Measurements from ENCODE around the gene CALHM4. TPM values are rescaled to one million over a fixed set of nuclear protein-coding genes. Genes with fewer than 3 reads are reported as not detected.

Gene CALHM4, protein sequence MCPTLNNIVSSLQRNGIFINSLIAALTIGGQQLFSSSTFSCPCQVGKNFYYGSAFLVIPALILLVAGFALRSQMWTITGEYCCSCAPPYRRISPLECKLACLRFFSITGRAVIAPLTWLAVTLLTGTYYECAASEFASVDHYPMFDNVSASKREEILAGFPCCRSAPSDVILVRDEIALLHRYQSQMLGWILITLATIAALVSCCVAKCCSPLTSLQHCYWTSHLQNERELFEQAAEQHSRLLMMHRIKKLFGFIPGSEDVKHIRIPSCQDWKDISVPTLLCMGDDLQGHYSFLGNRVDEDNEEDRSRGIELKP
- not detected in 2 replicates for total RNA-seq

GRCh38 chr6:116553451-116553850, at the start of gene CALHM4:
TSS of gene CALHM4 (plus strand) at chr6:116553751. CDS start at chr6:116553794, 43 bp downstream.

DNA sequence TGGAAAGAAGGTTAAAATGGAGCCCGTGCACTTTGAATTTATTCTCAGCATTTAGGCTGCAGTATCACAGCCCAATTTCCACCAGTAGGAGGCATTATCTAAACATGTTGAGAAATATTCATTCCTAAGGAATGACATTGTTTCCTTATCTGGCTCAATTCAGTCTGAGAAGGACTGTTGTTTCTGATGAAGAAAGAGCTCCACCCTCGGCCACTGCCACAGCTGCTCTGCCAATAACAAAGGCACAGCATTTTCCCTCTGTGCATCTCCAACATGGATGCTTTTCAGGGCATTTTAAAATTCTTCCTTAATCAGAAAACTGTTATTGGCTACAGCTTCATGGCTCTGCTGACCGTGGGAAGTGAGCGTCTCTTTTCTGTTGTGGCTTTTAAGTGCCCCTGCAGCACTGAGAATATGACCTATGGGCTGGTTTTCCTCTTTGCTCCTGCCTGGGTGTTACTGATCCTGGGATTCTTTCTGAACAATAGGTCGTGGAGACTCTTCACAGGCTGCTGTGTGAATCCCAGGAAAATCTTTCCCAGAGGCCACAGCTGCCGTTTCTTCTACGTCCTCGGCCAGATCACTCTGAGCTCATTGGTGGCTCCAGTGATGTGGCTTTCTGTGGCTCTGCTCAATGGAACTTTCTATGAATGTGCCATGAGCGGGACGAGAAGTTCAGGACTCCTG, 42.0 kb upstream of the CALHM4 start, which contains the start of gene CALHM5:
CALHM5 (plus strand) TSS at position 216 of the 687 bp plus-strand sequence; CDS start at position 274, 58 bp downstream.

GRCh38 chr6:116545651-116546050, 7.9 kb upstream of the CALHM4 start, which contains the start of gene TRAPPC3L:
TSS of gene TRAPPC3L (minus strand) at chr6:116545684. CDS start at chr6:116545514, 170 bp downstream.

GRCh38 chr6:116570856-116571682, 17.5 kb downstream of the CALHM4 start, which contains the start of gene RWDD1:
TSS of gene RWDD1 (plus strand) at chr6:116571504. CDS start at chr6:116571583, 79 bp downstream.

Other genes starting within 250 kb of the CALHM4 start
- gene DSE, start 182.8 kb upstream of the CALHM4 start, total RNA-seq = 113 and 202 TPM in 2 replicates
- gene CALHM6, start 92.4 kb upstream of the CALHM4 start, total RNA-seq = 1.3 and 1.4 TPM in 2 replicates
- gene CALHM5, start 42.1 kb upstream of the CALHM4 start, total RNA-seq = under 0.01 TPM in 1 of 2 replicates, not detected in the other
- gene TRAPPC3L, start 8.1 kb upstream of the CALHM4 start, total RNA-seq = not detected in 2 replicates
- 13.3 and 19.4 TPM in 2 replicates for gene RWDD1, start 17.8 kb downstream of the CALHM4 start, total RNA-seq
- under 0.01 TPM in 1 of 2 replicates, not detected in the other for gene RSPH4A, start 62.7 kb downstream of the CALHM4 start, total RNA-seq
- gene ZUP1, start 115.0 kb downstream of the CALHM4 start, total RNA-seq = 15.4 and 21.1 TPM in 2 replicates
- 5.3 and 6.6 TPM in 2 replicates for gene KPNA5, start 127.5 kb downstream of the CALHM4 start, total RNA-seq
- not detected in 2 replicates for gene FAM162B, start 212.0 kb downstream of the CALHM4 start, total RNA-seq

Measured in tracheal epithelial cell (primary cell).